KMS-11 (cell line): ENCODE measurements around the gene GNAT2.

Source experiments
- H2AFZ ChIP-seq: fragments of 200-600 bp; sonication (generic); 2 replicates; pipeline ENCODE4 v1.6.1; 2016; ENCODE audit warnings: antibody characterized with exemption, mixed run types, low read depth
- H3K27ac ChIP-seq: fragments of 200-600 bp; sonication (generic); 2 replicates; pipeline ENCODE4 v1.6.1; 2016; ENCODE audit warnings: mild to moderate bottlenecking, mixed run types
- H3K27me3 ChIP-seq: fragments of 200-600 bp; sonication (generic); 2 replicates; pipeline ENCODE4 v1.6.1; 2017; ENCODE audit warnings: mild to moderate bottlenecking, low read depth, mixed run types, moderate library complexity; ENCODE audit not compliant: insufficient read depth
- H3K36me3 ChIP-seq: fragments of 200-600 bp; sonication (generic); 2 replicates; pipeline ENCODE4 v1.6.1; 2017; ENCODE audit warnings: mild to moderate bottlenecking, mixed run types; ENCODE audit not compliant: insufficient read depth
- H3K4me1 ChIP-seq: fragments of 200-600 bp; sonication (generic); 2 replicates; pipeline ENCODE4 v1.6.1; 2016; ENCODE audit warnings: mild to moderate bottlenecking, low read depth, mixed run types; ENCODE audit not compliant: poor library complexity, severe bottlenecking
- H3K4me2 ChIP-seq: fragments of 200-600 bp; sonication (generic); 2 replicates; pipeline ENCODE4 v1.7.0; 2016; ENCODE audit warnings: mild to moderate bottlenecking, mixed run types
- H3K4me3 ChIP-seq: fragments of 200-600 bp; sonication (generic); IDR thresholded peaks from 2 replicates; pipeline ENCODE4 v1.6.1; 2017; ENCODE audit warnings: low read depth, low read length, mixed read lengths; ENCODE audit not compliant: insufficient read depth
- H3K79me2 ChIP-seq: fragments of 200-600 bp; sonication (generic); 2 replicates; pipeline ENCODE4 v1.6.1; 2016; ENCODE audit warnings: low read depth, mixed run types; ENCODE audit not compliant: insufficient read depth
- H3K9ac ChIP-seq: fragments of 200-600 bp; sonication (generic); 2 replicates; pipeline ENCODE4 v1.6.1; 2016; ENCODE audit warnings: mild to moderate bottlenecking, mixed run types
- H4K20me1 ChIP-seq: fragments of 200-600 bp; sonication (generic); 2 replicates; pipeline ENCODE4 v1.6.1; 2016; ENCODE audit warnings: mild to moderate bottlenecking, mixed run types; ENCODE audit not compliant: insufficient read depth
- CTCF ChIP-seq: fragments of 200-600 bp; sonication (generic); conservative IDR thresholded peaks from 2 replicates; pipeline ENCODE4 v1.6.1; 2017; ENCODE audit warnings: low read depth, mild to moderate bottlenecking, antibody characterized with exemption, low read length, moderate library complexity, mixed read lengths

GNAT2 gene

GRCh38 chr1:109658533-109659042 lies 39.2 kb upstream of the GNAT2 start:
- no peak for TF ChIP-seq CTCF
- Histone ChIP-seq H3K27me3 (no peaks in the 10 kb centered on the region), H3K9ac (no peak overlapping the region), H3K4me2 (no peak overlapping the region), H3K36me3 (no peaks in the 10 kb centered on the region), H2AFZ (no peak overlapping the region), H4K20me1 (no peaks in the 10 kb centered on the region), H3K79me2 (no peaks in the 10 kb centered on the region), H3K4me3 (no peak overlapping the region), H3K27ac (no peak overlapping the region), H3K4me1 (peaks cover 9% of the 10 kb centered on the region)

- Histone ChIP-seq H3K36me3 (no peaks in the 10 kb centered on the region), H3K79me2 (no peaks in the 10 kb centered on the region), H3K4me2 (no peak overlapping the region), H3K9ac (no peak overlapping the region), H3K27ac (no peak overlapping the region), H3K4me3 (no peak overlapping the region), H4K20me1 (no peaks in the 10 kb centered on the region), H3K27me3 (no peaks in the 10 kb centered on the region), H2AFZ (no peak overlapping the region), H3K4me1 (peaks cover 9% of the 10 kb centered on the region)
- TF ChIP-seq CTCF, result no peak
Measured at GRCh38 chr1:109657970-109658369, 38.6 kb upstream of the GNAT2 start.

GRCh38 chr1:109657395-109657794 lies 38.0 kb upstream of the GNAT2 start:
- Histone ChIP-seq H2AFZ (no peak overlapping the region), H3K27me3 (no peaks in the 10 kb centered on the region), H3K4me1 (peaks cover 9% of the 10 kb centered on the region), H3K4me3 (no peak overlapping the region), H3K27ac (no peak overlapping the region), H3K4me2 (no peak overlapping the region), H3K79me2 (no peaks in the 10 kb centered on the region), H3K36me3 (no peaks in the 10 kb centered on the region), H4K20me1 (no peaks in the 10 kb centered on the region), H3K9ac (no peak overlapping the region)
- no peak for TF ChIP-seq CTCF

- peak within 1 kb of the TSS; percentile 99 for H2AFZ ChIP-seq
- H3K9ac ChIP-seq, result peak within 1 kb of the TSS; percentile 54; the same call in 1 of the 2 replicates
- H3K4me1 ChIP-seq, result peaks cover 9% of the 10 kb centered on the region
- no peaks in the 10 kb centered on the region for H3K79me2 ChIP-seq
- H3K27ac ChIP-seq, result peak within 1 kb of the TSS; percentile 2; the same call in 1 of the 2 replicates
- peak; percentile 35; the same call in 1 of the 2 replicates for TF ChIP-seq CTCF
- no peaks in the 10 kb centered on the region for H3K36me3 ChIP-seq
- H4K20me1 ChIP-seq, result no peaks in the 10 kb centered on the region
- H3K4me3 ChIP-seq, result peak within 1 kb of the TSS; percentile 98
- H3K4me2 ChIP-seq, result peak within 1 kb of the TSS; percentile 75
- no peaks in the 10 kb centered on the region; the same call in 1 of the 2 replicates for H3K27me3 ChIP-seq
Measured at GRCh38 chr1:109655615-109656519, 36.5 kb upstream of the GNAT2 start, which contains the start of gene GSTM4. Gene GSTM4 (plus strand): TSS chr1:109656099. CDS start chr1:109656390, 291 bp downstream.
